Neural cell (in vitro differentiated cells): ENCODE data around the gene CALHM2. TPM values are rescaled to one million over a fixed set of nuclear protein-coding genes. Genes with fewer than 3 reads are reported as not detected.
"Not testable (repeated sequence)": the region's sequence is repeated elsewhere in the genome, so short reads cannot be mapped to it uniquely, and the experiment has no call there.

Experiments
- H2AFZ ChIP-seq: fragments of 200-600, 300-800 bp; sonication (generic), shearing (Covaris generic); 2 replicates; pipeline ENCODE4 v1.6.0; 2014; ENCODE audit warnings: low read depth, mild to moderate bottlenecking, antibody characterized with exemption, low read length, moderate library complexity
- H3F3A ChIP-seq: fragments of 200-600 bp; shearing (Covaris generic); 2 replicates; pipeline ENCODE4 v1.6.1; 2016; ENCODE audit warnings: mild to moderate bottlenecking, moderate library complexity, mixed read lengths, antibody characterized with exemption, low read length; ENCODE audit not compliant: insufficient read depth, poor library complexity, severe bottlenecking
- H3K27ac ChIP-seq: fragments of 200-600, 300-800 bp; sonication (generic), shearing (Covaris generic); 2 replicates; pipeline ENCODE4 v1.5.1; 2014; ENCODE audit warnings: mild to moderate bottlenecking, low read length, moderate library complexity
- H3K27me3 ChIP-seq: fragments of 300-800, 200-600 bp; sonication (generic), shearing (Covaris generic); 2 replicates; pipeline ENCODE4 v1.6.0; 2014; ENCODE audit warnings: mild to moderate bottlenecking, low read depth, low read length, moderate library complexity; ENCODE audit not compliant: insufficient read depth
- H3K36me3 ChIP-seq: fragments of 300-800, 200-600 bp; sonication (generic), shearing (Covaris generic); 2 replicates; pipeline ENCODE4 v1.5.1; 2014; ENCODE audit warnings: mild to moderate bottlenecking, antibody characterized with exemption, low read length, moderate library complexity; ENCODE audit not compliant: insufficient read depth
- H3K4me2 ChIP-seq: fragments of 300-800, 200-600 bp; sonication (generic), shearing (Covaris generic); 2 replicates; pipeline ENCODE4 v1.6.0; 2014; ENCODE audit warnings: mild to moderate bottlenecking, low read length
- H3K4me3 ChIP-seq: fragments of 300-800, 200-600 bp; sonication (generic), shearing (Covaris generic); 2 replicates; pipeline ENCODE4 v1.5.1; 2014; ENCODE audit warnings: mild to moderate bottlenecking, low read length, moderate library complexity
- H3K79me2 ChIP-seq: fragments of 200-600 bp; shearing (Covaris generic); replicated peaks from 2 replicates; pipeline ENCODE4 v1.6.0; 2014; ENCODE audit warnings: mild to moderate bottlenecking, low read length, moderate library complexity; ENCODE audit not compliant: insufficient read depth
- H3K9ac ChIP-seq: fragments of 300-800, 200-600 bp; sonication (generic), shearing (Covaris generic); 2 replicates; pipeline ENCODE4 v1.6.1; 2016; ENCODE audit warnings: mild to moderate bottlenecking, low read length, mixed read lengths
- H3K9me2 ChIP-seq: fragments of 200-600 bp; shearing (Covaris generic); 2 replicates; pipeline ENCODE4 v1.6.1; 2016; ENCODE audit warnings: mild to moderate bottlenecking, low read length, mixed read lengths; ENCODE audit not compliant: insufficient read depth
- H3K9me3 ChIP-seq: fragments of 200-600, 300-800 bp; sonication (generic), shearing (Covaris generic); 2 replicates; pipeline ENCODE4 v1.6.1; 2016; ENCODE audit warnings: mild to moderate bottlenecking, mixed run types, low read length, moderate library complexity, mixed read lengths
- H4K20me1 ChIP-seq: fragments of 200-600 bp; shearing (Covaris generic); 2 replicates; pipeline ENCODE4 v1.6.1; 2016; ENCODE audit warnings: mild to moderate bottlenecking, mixed run types; ENCODE audit not compliant: insufficient read depth
- CTCF ChIP-seq: fragments of 450-650 bp; IDR thresholded peaks from 2 replicates; pipeline ENCODE4 v1.5.1; 2014; ENCODE audit warnings: antibody characterized with exemption, mild to moderate bottlenecking, moderate library complexity; ENCODE audit not compliant: poor library complexity, severe bottlenecking
- EP300 ChIP-seq: fragments of 450-650 bp; conservative IDR thresholded peaks from 2 replicates; pipeline ENCODE4 v1.6.1; 2014; ENCODE audit warnings: antibody characterized with exemption, mild to moderate bottlenecking, moderate library complexity; ENCODE audit not compliant: poor library complexity, severe bottlenecking
- MXI1 ChIP-seq: fragments of 450-650 bp; conservative IDR thresholded peaks from 2 replicates; pipeline ENCODE4 v1.6.1; 2014; ENCODE audit warnings: antibody characterized with exemption, mild to moderate bottlenecking; ENCODE audit not compliant: poor library complexity, severe bottlenecking
- RAD21 ChIP-seq: fragments of 450-650 bp; conservative IDR thresholded peaks from 2 replicates; pipeline ENCODE4 v1.6.1; 2014; ENCODE audit warnings: antibody characterized with exemption, mild to moderate bottlenecking, moderate library complexity
- SMC3 ChIP-seq: fragments of 450-650 bp; conservative IDR thresholded peaks from 2 replicates; pipeline ENCODE4 v1.6.1; 2014; ENCODE audit warnings: antibody characterized with exemption, mild to moderate bottlenecking, moderate library complexity; ENCODE audit not compliant: poor library complexity
- TAF1 ChIP-seq: IDR thresholded peaks from 2 replicates; pipeline ENCODE4 v1.6.1; 2012; ENCODE audit warnings: low read depth
- polyA plus RNA-seq: library from polyadenylated mRNA; depleted of rRNA; stranded (reverse); fragments of >200 nt; gene quantifications from 2 replicates; pipeline ENCODE4 v1.2.3, GENCODE V29; 2014

CALHM2 gene
- polyA plus RNA-seq, 1 donor from 2014 or later = not detected

GRCh38 chr10:103417601-103418000 is 34.6 kb downstream of the CALHM2 start:
- H3K36me3 ChIP-seq = peaks cover 6% of the 10 kb centered on the region
- no peak overlapping the region for H3K4me2 ChIP-seq
- H3K9ac ChIP-seq = no peak overlapping the region
- H3K9me2 ChIP-seq = no peaks in the 10 kb centered on the region
- no peaks in the 10 kb centered on the region for H3F3A ChIP-seq
- H4K20me1 ChIP-seq = no peaks in the 10 kb centered on the region
- TF ChIP-seq TAF1 (no peak), MXI1 (no peak)
- H2AFZ ChIP-seq = no peak overlapping the region
- no peak overlapping the region for H3K4me3 ChIP-seq
- H3K27me3 ChIP-seq = no peaks in the 10 kb centered on the region
- no peaks in the 10 kb centered on the region for H3K79me2 ChIP-seq
- no peaks in the 10 kb centered on the region for H3K9me3 ChIP-seq
- no peak overlapping the region for H3K27ac ChIP-seq

GRCh38 chr10:103417148-103417469 is 35.1 kb downstream of the CALHM2 start:
- not testable (repeated sequence) for H2AFZ ChIP-seq, H3K27me3 ChIP-seq, H3K9ac ChIP-seq, H3K79me2 ChIP-seq, H3K9me3 ChIP-seq, H3K9me2 ChIP-seq, H3F3A ChIP-seq, H3K4me2 ChIP-seq, H3K4me3 ChIP-seq, H4K20me1 ChIP-seq, H3K36me3 ChIP-seq, H3K27ac ChIP-seq
- TF ChIP-seq CTCF (peak; percentile 37), SMC3 (peak; percentile 39)

GRCh38 chr10:103416436-103417147 is 35.6 kb downstream of the CALHM2 start:
- Histone ChIP-seq H3K9me3 (no peaks in the 10 kb centered on the region), H3K4me2 (no peak overlapping the region)

More at GRCh38 chr10:103416436-103417147, 35.6 kb downstream of the CALHM2 start:
- H3F3A ChIP-seq = no peaks in the 10 kb centered on the region
- TF ChIP-seq SMC3 (peak; percentile 86), CTCF (peak; percentile 81), EP300 (no peak), RAD21 (peak; percentile 82)
- H3K9ac ChIP-seq = no peak overlapping the region
- H2AFZ ChIP-seq = no peak overlapping the region
- no peak overlapping the region for H3K4me3 ChIP-seq
- no peaks in the 10 kb centered on the region for H3K79me2 ChIP-seq
- no peak overlapping the region for H3K27ac ChIP-seq
- H3K36me3 ChIP-seq = peaks cover 6% of the 10 kb centered on the region
- H4K20me1 ChIP-seq = no peaks in the 10 kb centered on the region
- H3K27me3 ChIP-seq = no peaks in the 10 kb centered on the region
- no peaks in the 10 kb centered on the region for H3K9me2 ChIP-seq
